ENCODE data around the gene UBASH3A. TPM values are rescaled to one million over a fixed set of nuclear protein-coding genes. Genes with fewer than 3 reads are reported as not detected.

The UBASH3A gene
- total RNA-seq, 1 donor from 2014 or later: not detected

DNA sequence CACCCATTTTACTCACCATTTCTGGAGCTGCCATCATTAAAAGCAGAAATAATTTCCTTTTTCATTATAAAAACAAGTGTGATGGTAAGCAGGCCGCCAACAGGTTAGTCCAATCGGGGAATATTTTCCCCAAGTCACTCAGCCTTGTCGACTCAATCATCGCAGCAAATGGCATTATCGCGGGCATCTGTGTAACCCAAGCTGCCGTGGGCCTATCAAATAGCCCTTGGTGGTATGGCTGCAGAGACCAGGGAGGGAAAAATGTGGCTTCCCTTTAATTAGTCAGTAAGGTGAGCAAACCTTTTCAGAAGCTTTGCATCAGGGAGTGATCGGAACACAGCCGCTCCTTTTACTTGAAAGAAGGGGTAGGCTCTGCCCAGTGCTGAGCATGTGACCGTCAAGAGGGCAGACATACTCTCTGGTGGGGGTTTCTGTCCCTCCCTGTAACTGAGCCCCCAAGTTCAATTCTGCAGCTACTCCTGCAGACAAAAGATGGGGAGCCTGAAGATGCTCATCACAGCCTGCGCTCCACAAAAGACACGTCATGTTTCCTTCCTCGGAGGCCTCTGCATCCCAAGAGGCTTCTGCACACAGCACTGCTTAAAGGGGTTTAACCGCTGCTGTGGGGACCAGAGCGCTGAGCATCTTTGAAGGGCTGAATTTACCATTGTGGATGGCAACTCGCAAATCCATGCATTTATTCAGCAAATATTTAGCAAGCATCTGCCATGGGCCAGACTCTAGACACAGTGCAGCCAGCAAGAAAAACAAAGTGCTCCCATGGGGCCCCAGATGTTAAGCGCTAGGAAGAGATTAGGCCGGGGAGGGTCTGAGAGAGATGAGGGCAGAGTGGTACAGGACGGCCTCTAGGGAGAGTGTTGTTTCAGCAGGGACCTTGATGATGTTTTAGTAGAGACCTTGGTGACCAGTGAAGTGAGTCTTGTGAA is 6.6 kb upstream of the UBASH3A start:
- no peaks in the 10 kb centered on the region for H3K36me3 Mint-ChIP-seq
- H3K27ac Mint-ChIP-seq: no peak overlapping the region
- TF ChIP-seq, protein P1, sequence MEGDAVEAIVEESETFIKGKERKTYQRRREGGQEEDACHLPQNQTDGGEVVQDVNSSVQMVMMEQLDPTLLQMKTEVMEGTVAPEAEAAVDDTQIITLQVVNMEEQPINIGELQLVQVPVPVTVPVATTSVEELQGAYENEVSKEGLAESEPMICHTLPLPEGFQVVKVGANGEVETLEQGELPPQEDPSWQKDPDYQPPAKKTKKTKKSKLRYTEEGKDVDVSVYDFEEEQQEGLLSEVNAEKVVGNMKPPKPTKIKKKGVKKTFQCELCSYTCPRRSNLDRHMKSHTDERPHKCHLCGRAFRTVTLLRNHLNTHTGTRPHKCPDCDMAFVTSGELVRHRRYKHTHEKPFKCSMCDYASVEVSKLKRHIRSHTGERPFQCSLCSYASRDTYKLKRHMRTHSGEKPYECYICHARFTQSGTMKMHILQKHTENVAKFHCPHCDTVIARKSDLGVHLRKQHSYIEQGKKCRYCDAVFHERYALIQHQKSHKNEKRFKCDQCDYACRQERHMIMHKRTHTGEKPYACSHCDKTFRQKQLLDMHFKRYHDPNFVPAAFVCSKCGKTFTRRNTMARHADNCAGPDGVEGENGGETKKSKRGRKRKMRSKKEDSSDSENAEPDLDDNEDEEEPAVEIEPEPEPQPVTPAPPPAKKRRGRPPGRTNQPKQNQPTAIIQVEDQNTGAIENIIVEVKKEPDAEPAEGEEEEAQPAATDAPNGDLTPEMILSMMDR (conservative IDR thresholded peaks at IDR 0.05): no peak

DNA sequence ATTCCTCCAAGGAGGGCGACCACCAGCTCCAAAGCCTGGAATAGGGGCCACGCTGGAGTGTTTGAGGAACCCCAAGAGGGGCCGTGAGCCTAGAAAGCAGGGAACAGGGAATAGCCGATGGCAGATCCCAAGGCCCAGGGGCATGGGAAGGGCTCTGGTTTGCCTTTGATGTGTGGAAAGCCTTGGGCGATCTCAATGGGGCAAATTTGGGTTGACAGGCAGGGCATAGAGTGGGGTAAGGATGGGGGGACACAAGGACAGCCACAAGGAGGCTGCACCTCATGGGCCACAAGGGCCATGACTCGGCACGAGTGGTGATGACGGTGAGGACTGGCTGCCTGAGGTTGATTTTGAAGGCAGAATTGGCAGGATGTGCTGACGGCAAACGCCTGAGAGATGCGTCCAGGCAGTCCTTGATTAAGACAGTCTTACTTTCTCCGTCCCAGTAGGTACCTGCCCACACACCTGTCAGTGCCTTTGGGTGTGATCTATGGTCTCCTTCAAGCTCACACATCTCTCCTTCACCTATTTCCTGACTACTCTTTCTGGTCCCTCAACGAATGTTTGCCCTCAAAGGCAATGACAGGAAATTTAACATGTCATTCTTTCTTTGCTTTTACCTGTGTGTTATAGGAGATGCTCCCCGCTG is 5.8 kb upstream of the UBASH3A start:
- TF ChIP-seq, protein P1 (conservative IDR thresholded peaks at IDR 0.05): no peak
- no peaks in the 10 kb centered on the region for H3K9me3 Mint-ChIP-seq
- no peaks in the 10 kb centered on the region for H3K27me3 Mint-ChIP-seq
- H3K4me1 Mint-ChIP-seq (ENCODE audit: unreplicated experiment): peaks cover 22% of the 10 kb centered on the region
- H3K27ac Mint-ChIP-seq: no peak overlapping the region
- H3K36me3 Mint-ChIP-seq: no peaks in the 10 kb centered on the region
- no peak for DNase-seq (ENCODE audit: extremely low spot score, unreplicated experiment)
- H3K4me3 Mint-ChIP-seq: no peak overlapping the region

More for the DNA sequence above, 6.6 kb upstream of the UBASH3A start:
- H3K9me3 Mint-ChIP-seq: no peaks in the 10 kb centered on the region
- DNase-seq (ENCODE audit: extremely low spot score, unreplicated experiment): no peak
- peaks cover 22% of the 10 kb centered on the region for H3K4me1 Mint-ChIP-seq (ENCODE audit: unreplicated experiment)
- no peaks in the 10 kb centered on the region for H3K27me3 Mint-ChIP-seq
- no peak overlapping the region for H3K4me3 Mint-ChIP-seq

DNA sequence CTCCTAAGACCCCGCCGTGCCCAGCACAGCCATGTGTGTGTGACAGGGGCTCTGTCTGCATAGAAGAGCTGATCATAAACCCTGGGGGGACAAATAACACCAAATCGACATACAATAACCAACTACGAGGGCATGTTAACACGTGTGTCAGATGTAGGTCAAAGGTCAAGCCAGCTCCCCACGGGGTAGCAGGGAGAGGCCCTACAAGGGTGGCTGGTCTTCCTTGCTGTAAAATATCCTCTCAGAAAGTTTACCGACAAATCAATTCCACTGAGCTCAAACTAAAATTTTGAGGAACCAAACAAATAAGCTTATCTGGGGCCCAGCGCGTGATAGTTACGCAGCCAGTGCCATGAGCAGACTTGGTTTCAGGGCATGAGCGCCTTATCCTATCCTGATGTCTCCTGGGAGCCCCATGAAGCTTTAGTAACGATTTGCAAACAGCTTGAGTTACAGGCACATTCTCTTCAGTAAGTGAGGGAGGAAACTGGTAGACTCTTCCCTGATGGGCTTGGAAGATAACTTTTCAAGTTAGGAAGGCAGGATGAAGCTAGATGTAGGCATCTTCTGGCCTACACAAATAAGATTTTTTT is 5.2 kb upstream of the UBASH3A start:
- TF ChIP-seq, protein P1 (conservative IDR thresholded peaks at IDR 0.05): no peak
- no peak for DNase-seq (ENCODE audit: extremely low spot score, unreplicated experiment)
- Mint-ChIP-seq H3K27ac (no peak overlapping the region), H3K4me1 (ENCODE audit: unreplicated experiment) (peaks cover 22% of the 10 kb centered on the region), H3K27me3 (no peaks in the 10 kb centered on the region), H3K4me3 (no peak overlapping the region), H3K36me3 (no peaks in the 10 kb centered on the region), H3K9me3 (no peaks in the 10 kb centered on the region)

DNA sequence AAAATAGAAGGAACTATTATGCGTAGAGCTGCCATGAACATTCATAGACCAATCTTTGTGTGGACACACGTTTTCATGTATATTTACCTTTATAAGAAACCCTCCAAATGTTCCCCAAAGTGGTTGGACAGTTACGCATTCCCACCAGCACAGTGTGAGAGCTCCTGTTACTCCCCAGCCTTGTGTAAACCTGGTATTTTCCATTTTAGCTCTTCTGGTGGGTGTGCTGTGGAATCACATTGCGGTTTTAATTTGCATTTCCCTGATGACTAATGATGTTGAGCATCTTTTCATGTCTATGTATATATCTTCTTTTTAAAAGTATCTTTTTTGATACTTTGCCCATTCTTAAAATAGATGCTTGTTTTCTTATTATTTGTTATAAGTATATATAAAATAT is 3.2 kb upstream of the UBASH3A start:
- Mint-ChIP-seq H3K27me3 (no peaks in the 10 kb centered on the region), H3K36me3 (no peaks in the 10 kb centered on the region), H3K9me3 (no peaks in the 10 kb centered on the region), H3K4me3 (no peak overlapping the region), H3K27ac (no peak overlapping the region), H3K4me1 (ENCODE audit: unreplicated experiment) (peaks cover 22% of the 10 kb centered on the region)
- TF ChIP-seq, protein P1 (conservative IDR thresholded peaks at IDR 0.05): no peak
- no peak for DNase-seq (ENCODE audit: extremely low spot score, unreplicated experiment)

DNA sequence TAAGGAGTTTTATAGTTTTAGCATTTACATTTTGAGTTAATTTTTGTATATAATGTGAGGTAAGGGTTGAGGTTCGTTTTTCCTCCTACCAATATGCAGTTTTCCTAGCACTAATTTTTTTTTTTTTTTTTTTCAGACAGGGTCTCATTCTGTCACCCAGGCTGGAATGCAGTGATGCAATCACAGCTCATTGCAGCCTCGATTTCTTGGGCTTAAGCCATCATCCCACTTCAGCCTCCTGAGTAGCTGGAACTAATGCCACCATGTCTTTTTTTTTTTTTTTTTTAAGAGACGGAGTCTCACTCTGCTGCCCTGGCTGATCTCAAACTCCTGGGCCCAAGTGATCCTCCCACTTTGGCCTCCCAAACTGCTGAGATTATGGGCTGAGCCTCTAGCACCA is 2.5 kb upstream of the UBASH3A start:
- DNase-seq (ENCODE audit: extremely low spot score, unreplicated experiment): no peak
- Mint-ChIP-seq H3K27ac (no peak overlapping the region), H3K27me3 (no peaks in the 10 kb centered on the region)

More for the DNA sequence above, 2.5 kb upstream of the UBASH3A start:
- TF ChIP-seq, protein P1 (conservative IDR thresholded peaks at IDR 0.05): no peak
- H3K4me1 Mint-ChIP-seq (ENCODE audit: unreplicated experiment): peaks cover 22% of the 10 kb centered on the region
- no peaks in the 10 kb centered on the region for H3K9me3 Mint-ChIP-seq
- no peaks in the 10 kb centered on the region for H3K36me3 Mint-ChIP-seq
- H3K4me3 Mint-ChIP-seq: no peak overlapping the region
